22Rv1 (cell line): ENCODE measurements around the gene CD180.

ENCODE experiments used
- CTCF ChIP-seq: fragments of 450-650 bp; IDR thresholded peaks from 2 replicates; pipeline ENCODE4 v1.5.1; 2017; ENCODE audit warnings: mild to moderate bottlenecking
- ZFX ChIP-seq: fragments of 450-650 bp; IDR thresholded peaks from 2 replicates; pipeline ENCODE4 v1.6.1; 2017; ENCODE audit warnings: antibody characterized with exemption, borderline replicate concordance

- TF ChIP-seq CTCF (no peak), ZFX (no peak)
Measured at GRCh38 chr5:67133776-67134175, 62.8 kb downstream of the CD180 start.
